HG02571 (cell line): ENCODE measurements around the gene DSCAM.

Experiments
- ATAC-seq: cut with Tn5 transposase; IDR thresholded peaks from one replicate; pipeline ENCODE4 v1.9.1; 2021; ENCODE audit warnings: mild to moderate bottlenecking, moderate library complexity; ENCODE audit not compliant: unreplicated experiment

The DSCAM gene

GRCh38 chr21:39965026-39965425 is 881.9 kb downstream of the DSCAM start:
- ATAC-seq = no peak

DNA sequence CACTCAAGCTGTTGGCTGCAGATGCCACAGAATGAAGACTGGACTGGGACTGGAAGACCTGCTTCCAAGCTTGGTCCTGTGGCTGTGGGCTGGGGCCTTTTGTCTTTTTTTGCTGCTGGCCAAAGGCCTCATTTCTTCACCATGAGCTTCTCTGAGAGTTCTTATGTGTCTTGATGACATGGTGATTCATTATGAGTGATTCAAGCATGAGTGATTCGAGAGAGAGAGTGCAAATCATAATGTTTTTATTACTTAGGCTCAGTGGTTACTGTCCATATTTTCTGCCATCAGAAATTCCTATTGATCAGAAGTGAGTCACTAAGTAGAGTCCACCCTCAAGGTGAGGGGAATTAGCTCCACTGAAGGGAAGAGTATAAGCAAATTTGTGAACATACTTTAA is 885.7 kb downstream of the DSCAM start:
- ATAC-seq = no peak
